Heart left ventricle (tissue), 13 donors: Measurements from ENCODE around the gene PTK6.

ENCODE experiments used
- CTCF ChIP-seq, 12 donors: fragments of 200-600 bp; sonication (generic) in 4 of 12; IDR thresholded peaks; one replicate each; pipeline versions ENCODE4 v1.5.0 to v1.8.0; 2018 to 2022; ENCODE audit warnings: antibody characterized with exemption in 12 of 12, mild to moderate bottlenecking in 5 of 12
- POLR2A ChIP-seq, 2 donors: fragments of 450-650 bp; IDR thresholded peaks; one replicate each; pipeline ENCODE4 v1.6.1; 2017; ENCODE audit warnings: antibody characterized with exemption in 2 of 2, mild to moderate bottlenecking in 2 of 2, moderate library complexity in 2 of 2
- donor health status: ischemic (EF 13 %, LVEDD 7.1; RV severe dilation, severe dysfunction).
- donor health status: DM: no; HTN: yes; CAD: no.
- donor health status: DM: no; HTN: no; CAD: no.
- donor health status: ischemic (EF 25% LVEDD 6.9; RV normal size, moderate dysfunction).
- donor health status: ischemic (EF 25% LVEDD 5.7; RV mildly dilated, moderate dysfunction).
- donor health status: ischemic (EF 35%, LVEDD 5.7; RV mildly dilated, moderate dysfunction).
- donor health status: nonischemic (EF 11% LVEDD 7.7; RV severe dilation, severe dysfunction).
- donor health status: DM: yes; HTN: yes; CAD: no.
- donor health status: PGD.
- donor health status: ischemic (EF 29% LVEDD 5.4; RV normal size, mild dysfunction).
- donor health status: nonischemic (EF 23%, LVEDD 6.1; RV moderate dilation, normal function).

- TF ChIP-seq CTCF (IDR thresholded peaks at IDR 0.05): peak in 5 of 12 donors; percentile 12 to 22 (median 20)
- TF ChIP-seq POLR2A (IDR thresholded peaks at IDR 0.05): no peak
Measured at GRCh38 chr20:63578224-63579016, 41.2 kb upstream of the PTK6 start.
